OCI-LY3 (cell line): ENCODE results near the gene PDLIM5.

Experiments used
- CTCF ChIP-seq: fragments of 200-600, 300-600 bp; sonication (generic); IDR thresholded peaks from 2 replicates; pipeline ENCODE4 v1.5.1; 2014; ENCODE audit warnings: antibody characterized with exemption, low read length, low read depth
- EZH2phosphoT487 ChIP-seq: fragments of 200-600 bp; shearing (Covaris generic); IDR thresholded peaks from 2 replicates; pipeline ENCODE4 v1.6.1; 2018; ENCODE audit warnings: antibody characterized with exemption, mixed run types, low read depth

GRCh38 chr4:94530073-94530472 is 78.3 kb downstream of the PDLIM5 start:
- no peak for TF ChIP-seq CTCF
- TF ChIP-seq EZH2phosphoT487, result no peak
